Measurements from ENCODE around the gene MME.

Gene MME

DNA sequence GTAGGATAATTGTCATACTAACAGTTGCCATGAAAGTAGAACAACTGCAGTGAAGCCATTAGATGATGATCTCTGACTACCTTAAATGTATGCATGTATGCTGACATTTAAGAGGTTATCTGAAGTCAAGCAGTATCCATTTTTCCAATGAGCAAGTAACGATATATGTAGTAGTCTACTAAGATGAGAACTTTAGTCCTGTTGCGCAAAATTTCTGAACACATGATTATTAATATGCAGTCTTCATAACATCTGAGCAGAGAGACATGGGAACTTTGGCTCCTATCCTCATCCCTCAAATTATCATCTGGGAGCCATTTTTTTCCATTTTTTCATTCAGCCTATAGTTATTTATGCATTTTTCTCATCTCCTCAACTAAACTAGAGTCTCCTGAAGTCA, 79.2 kb downstream of the MME start:
- TF ChIP-seq ZFX (IDR thresholded peaks at IDR 0.05; ENCODE audit: borderline replicate concordance) = no peak
- TF ChIP-seq, protein P1, sequence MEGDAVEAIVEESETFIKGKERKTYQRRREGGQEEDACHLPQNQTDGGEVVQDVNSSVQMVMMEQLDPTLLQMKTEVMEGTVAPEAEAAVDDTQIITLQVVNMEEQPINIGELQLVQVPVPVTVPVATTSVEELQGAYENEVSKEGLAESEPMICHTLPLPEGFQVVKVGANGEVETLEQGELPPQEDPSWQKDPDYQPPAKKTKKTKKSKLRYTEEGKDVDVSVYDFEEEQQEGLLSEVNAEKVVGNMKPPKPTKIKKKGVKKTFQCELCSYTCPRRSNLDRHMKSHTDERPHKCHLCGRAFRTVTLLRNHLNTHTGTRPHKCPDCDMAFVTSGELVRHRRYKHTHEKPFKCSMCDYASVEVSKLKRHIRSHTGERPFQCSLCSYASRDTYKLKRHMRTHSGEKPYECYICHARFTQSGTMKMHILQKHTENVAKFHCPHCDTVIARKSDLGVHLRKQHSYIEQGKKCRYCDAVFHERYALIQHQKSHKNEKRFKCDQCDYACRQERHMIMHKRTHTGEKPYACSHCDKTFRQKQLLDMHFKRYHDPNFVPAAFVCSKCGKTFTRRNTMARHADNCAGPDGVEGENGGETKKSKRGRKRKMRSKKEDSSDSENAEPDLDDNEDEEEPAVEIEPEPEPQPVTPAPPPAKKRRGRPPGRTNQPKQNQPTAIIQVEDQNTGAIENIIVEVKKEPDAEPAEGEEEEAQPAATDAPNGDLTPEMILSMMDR (IDR thresholded peaks at IDR 0.05) = no peak
- no peak overlapping the region for H3K27ac ChIP-seq

DNA sequence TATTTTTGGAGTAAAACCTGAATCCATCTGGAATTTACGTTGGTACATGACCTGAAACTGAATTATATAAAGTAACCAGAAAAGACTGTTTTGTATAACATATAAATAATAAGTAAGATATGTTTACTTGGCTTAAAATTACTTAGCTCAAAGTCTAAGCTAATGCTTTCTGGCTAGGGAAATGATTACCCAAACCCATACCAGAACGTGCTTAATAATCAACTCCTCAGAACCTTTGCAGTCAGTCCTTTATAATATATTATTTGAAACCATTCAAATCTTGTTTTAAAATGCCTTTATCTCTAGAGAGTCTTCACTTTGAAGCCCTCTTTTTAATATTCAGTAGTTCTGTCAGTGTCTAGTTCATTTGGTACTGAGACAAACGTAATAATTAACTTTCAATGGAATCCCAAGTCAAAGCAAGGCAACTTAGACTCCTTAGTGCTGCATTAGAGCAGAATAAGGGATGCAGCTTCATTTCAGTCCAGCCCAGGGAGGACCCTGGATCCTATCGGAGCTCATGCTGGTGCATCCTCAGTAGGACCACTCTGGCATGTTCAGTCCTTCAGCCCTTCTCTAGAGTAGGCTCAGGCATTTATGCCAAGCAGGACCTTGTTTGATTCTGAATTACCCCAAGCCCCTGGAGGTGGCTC, 81.6 kb downstream of the MME start:
- TF ChIP-seq, protein P1 (IDR thresholded peaks at IDR 0.05) = no peak
- TF ChIP-seq ZFX (IDR thresholded peaks at IDR 0.05; ENCODE audit: borderline replicate concordance) = no peak
- no peak overlapping the region for H3K27ac ChIP-seq

DNA sequence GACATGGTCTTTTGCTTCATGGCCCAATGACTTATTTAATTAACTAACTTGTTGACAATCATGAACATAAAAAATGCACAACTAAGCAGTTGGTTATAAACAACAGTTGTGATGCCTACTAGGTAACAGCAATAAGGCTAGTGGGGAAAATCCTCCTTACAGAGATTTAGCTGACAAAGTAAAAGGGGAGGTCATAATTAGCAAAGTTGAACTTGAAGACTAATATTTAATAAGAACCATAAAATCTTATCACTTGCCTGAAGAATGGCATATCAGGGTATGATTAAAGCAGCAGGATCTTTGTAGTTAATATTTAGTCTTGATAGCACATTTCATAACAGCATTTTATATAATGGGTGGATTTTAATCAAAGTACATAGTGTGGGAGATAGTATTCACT, 84.2 kb downstream of the MME start:
- no peak overlapping the region for H3K27ac ChIP-seq

DNA sequence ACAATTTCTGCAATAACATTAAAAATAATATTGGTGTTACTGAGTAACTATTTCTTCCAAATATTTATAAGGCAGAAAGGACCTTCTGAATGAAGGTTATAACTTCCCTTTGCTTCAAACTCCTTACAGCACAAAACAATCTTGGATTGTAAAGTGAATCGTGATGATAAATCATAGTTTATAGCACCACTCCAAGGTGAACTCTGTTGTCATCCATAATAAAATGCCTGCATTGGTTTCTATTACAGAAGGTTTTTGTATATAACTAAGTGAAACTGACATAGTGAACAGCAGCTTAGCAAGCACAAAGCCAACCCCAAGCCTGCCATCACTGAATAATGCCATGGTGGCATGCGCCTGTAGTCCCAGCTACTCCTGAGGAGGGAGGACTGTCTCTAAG, 86.3 kb downstream of the MME start:
- TF ChIP-seq ZFX (IDR thresholded peaks at IDR 0.05; ENCODE audit: borderline replicate concordance) = no peak
- TF ChIP-seq, protein P1 (IDR thresholded peaks at IDR 0.05) = no peak
- no peak overlapping the region for H3K27ac ChIP-seq

More for the DNA sequence above, 84.2 kb downstream of the MME start:
- TF ChIP-seq, protein P1 (IDR thresholded peaks at IDR 0.05) = no peak
- TF ChIP-seq ZFX (IDR thresholded peaks at IDR 0.05; ENCODE audit: borderline replicate concordance) = no peak

DNA sequence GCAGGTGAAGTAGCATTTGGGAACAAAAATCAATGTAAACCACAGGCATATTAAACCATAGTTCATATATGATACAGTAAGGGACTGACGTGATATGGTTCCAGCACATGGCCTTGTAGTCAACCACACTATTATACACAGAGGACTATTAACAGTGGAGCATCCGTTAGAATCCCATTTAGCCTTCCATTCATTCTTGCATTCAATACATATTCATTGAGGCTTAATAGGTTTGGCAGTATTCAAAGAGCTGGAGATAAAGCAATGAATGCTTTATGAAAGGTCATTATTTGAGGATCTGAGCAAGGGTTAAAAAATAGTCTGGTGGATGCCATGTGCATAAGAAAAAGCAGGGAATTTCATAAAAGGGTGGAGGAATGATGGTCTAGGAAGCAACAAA, 89.1 kb downstream of the MME start:
- no peak for TF ChIP-seq ZFX (IDR thresholded peaks at IDR 0.05; ENCODE audit: borderline replicate concordance)
- TF ChIP-seq, protein P1 (IDR thresholded peaks at IDR 0.05) = no peak
- no peak overlapping the region for H3K27ac ChIP-seq

DNA sequence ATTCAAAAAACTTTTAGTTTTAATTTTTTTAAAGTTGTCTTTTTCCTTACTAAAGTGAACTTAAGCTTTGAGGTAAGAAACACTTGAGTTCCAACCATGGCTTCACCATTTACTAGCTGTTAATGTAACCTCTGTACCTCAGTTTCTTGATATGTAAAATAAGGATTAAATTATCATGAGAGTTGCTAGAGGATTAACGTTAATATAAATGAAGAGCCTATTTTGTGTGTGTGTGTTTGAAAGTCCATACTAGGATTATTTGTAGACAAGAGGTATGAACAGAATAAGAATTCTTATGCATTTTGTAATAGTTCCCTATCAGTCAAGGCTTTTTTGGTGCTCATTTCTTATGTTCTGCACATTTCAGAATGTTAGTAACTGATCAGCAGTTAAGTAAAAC, 93.7 kb downstream of the MME start:
- TF ChIP-seq ZFX (IDR thresholded peaks at IDR 0.05; ENCODE audit: borderline replicate concordance) = no peak
- TF ChIP-seq, protein P1 (IDR thresholded peaks at IDR 0.05) = no peak
- H3K27ac ChIP-seq = no peak overlapping the region

DNA sequence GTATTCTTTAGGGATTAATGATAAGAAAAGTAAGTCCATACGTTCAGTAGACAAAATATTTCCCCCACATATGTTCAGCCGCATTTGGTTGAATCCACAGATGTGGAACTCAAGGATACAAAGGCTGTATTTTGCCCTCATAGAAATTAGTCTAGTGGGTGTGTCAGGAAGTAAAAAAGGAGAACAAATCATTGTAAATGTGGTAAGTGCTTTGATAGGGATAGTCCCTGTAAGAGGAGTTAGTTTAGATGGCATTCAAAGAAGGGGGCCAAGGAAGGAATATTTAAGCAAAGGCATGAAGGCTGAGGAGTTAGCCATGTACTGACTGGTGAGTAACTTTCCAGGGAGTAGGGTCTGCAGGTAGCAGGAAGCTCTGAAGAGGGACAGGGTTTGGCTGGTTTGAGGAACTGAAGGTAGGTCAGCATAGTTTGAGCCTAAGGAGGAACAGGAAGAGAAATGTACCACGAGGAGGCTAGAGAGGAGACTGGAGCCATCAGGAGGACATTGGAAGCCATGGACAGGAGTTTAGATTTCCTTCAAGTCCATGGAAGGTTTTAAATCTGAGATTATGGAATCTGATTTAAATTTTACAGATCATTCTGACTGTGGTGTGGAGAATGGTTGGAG, 98.8 kb downstream of the MME start:
- no peak for TF ChIP-seq ZFX (IDR thresholded peaks at IDR 0.05; ENCODE audit: borderline replicate concordance)
- TF ChIP-seq, protein P1 (IDR thresholded peaks at IDR 0.05) = no peak
- no peak overlapping the region for H3K27ac ChIP-seq

Measured in 22Rv1 (cell line).